Renal pelvis (tissue), 12 donors: ENCODE measurements around the gene LTBP1. TPM values are rescaled to one million over a fixed set of nuclear protein-coding genes. Genes with fewer than 3 reads are reported as not detected.
A peak's percentile ranks its signal among the peaks of the same experiment; 100 is the strongest.
"Not testable (repeated sequence)": the region's sequence is repeated elsewhere in the genome, so short reads cannot be mapped to it uniquely, and the experiment has no call there.

Source experiments
- DNase-seq: peaks from one replicate; pipeline ENCODE4 v3.0.0-alpha.2; 2013
- long read RNA-seq, 16 experiments: transcript quantifications; one replicate each; lab custom pipeline, GENCODE V29; 2026
- polyA plus RNA-seq, 3 donors: library from polyadenylated mRNA; unstranded; fragments of 120-200 nt; gene quantifications; one replicate each; pipeline ENCODE4 v1.2.1, GENCODE V29; 2013; ENCODE audit not compliant: insufficient read length in 3 of 3

The LTBP1 gene
- polyA plus RNA-seq, result 10 to 100 TPM; 69.0 to 86.2 (median 74.6) TPM
- long read RNA-seq, donor 1, full-length matches to known transcripts, result 2 of 15 reads
- long read RNA-seq, donor 1, partial matches to known transcripts, result 13 of 15 reads
- long read RNA-seq, donor 1, other reads (novel, unspliced or antisense), result 0 of 15 reads
- long read RNA-seq, donor 2, full-length matches to known transcripts, result 1 of 47 reads
- long read RNA-seq, donor 2, partial matches to known transcripts, result 46 of 47 reads
- long read RNA-seq, donor 2, other reads (novel, unspliced or antisense), result 0 of 47 reads
- long read RNA-seq, donor 3, partial matches to known transcripts, result 52 of 52 reads
- long read RNA-seq, donor 3, other reads (novel, unspliced or antisense), result 0 of 52 reads
- long read RNA-seq, donor 4, partial matches to known transcripts, result 6 of 6 reads
- long read RNA-seq, donor 4, other reads (novel, unspliced or antisense), result 0 of 6 reads
- long read RNA-seq, donor 5, partial matches to known transcripts, result 7 of 7 reads
- long read RNA-seq, donor 5, other reads (novel, unspliced or antisense), result 0 of 7 reads
- long read RNA-seq, donor 6, full-length matches to known transcripts, result 1 of 29 reads
- long read RNA-seq, donor 6, partial matches to known transcripts, result 28 of 29 reads
- long read RNA-seq, donor 6, other reads (novel, unspliced or antisense), result 0 of 29 reads
- long read RNA-seq, donor 7, partial matches to known transcripts, result 33 of 33 reads
- long read RNA-seq, donor 7, other reads (novel, unspliced or antisense), result 0 of 33 reads
- long read RNA-seq, donor 8, partial matches to known transcripts, result 28 of 28 reads
- long read RNA-seq, donor 8, other reads (novel, unspliced or antisense), result 0 of 28 reads
- long read RNA-seq, donor 9, partial matches to known transcripts, result 53 of 53 reads
- long read RNA-seq, donor 9, other reads (novel, unspliced or antisense), result 0 of 53 reads
- long read RNA-seq, donor 10, partial matches to known transcripts, result 47 of 47 reads
- long read RNA-seq, donor 10, other reads (novel, unspliced or antisense), result 0 of 47 reads
- long read RNA-seq, donor 11, partial matches to known transcripts, result 21 of 21 reads
- long read RNA-seq, donor 11, other reads (novel, unspliced or antisense), result 0 of 21 reads
- long read RNA-seq, donor 12, partial matches to known transcripts, result 52 of 52 reads
- long read RNA-seq, donor 12, other reads (novel, unspliced or antisense), result 0 of 52 reads
- long read RNA-seq, donor 13, partial matches to known transcripts, result 6 of 6 reads
- long read RNA-seq, donor 13, other reads (novel, unspliced or antisense), result 0 of 6 reads
- long read RNA-seq, donor 14, result 0 reads
- long read RNA-seq, donor 15, full-length matches to known transcripts, result 1 of 72 reads
- long read RNA-seq, donor 15, partial matches to known transcripts, result 71 of 72 reads
- long read RNA-seq, donor 15, other reads (novel, unspliced or antisense), result 0 of 72 reads
- long read RNA-seq, donor 16, full-length matches to known transcripts, result 1 of 29 reads
- long read RNA-seq, donor 16, partial matches to known transcripts, result 28 of 29 reads
- long read RNA-seq, donor 16, other reads (novel, unspliced or antisense), result 0 of 29 reads

- peak; percentile 86 for DNase-seq
Measured at GRCh38 chr2:32946314-32947075, at the start of gene LTBP1. Gene LTBP1, plus strand, starts transcription at chr2:32946953. Its CDS starts 372 bp downstream, at chr2:32947325.

- DNase-seq, result no peak
Measured at GRCh38 chr2:32900246-32900973, 46.3 kb upstream of the LTBP1 start.

DNA sequence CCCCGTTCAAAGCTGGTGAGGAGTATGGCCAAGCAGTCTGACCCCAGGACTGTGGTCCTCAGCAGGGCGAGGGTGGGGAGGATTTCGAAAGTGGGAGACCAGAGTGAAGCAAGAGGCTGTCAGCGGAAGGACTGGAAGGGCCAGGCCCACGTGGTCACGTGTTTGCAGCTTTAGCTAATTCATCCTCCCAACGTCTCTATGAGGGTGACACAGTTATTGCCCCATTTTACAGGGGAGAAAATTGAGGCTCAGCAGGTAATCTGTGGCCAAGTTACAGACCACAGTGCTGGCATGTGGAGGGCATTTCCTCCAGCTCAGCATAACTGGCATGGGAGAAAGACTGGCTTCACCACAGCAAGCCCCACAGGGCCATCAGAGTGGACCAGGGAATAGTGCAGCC, 45.4 kb upstream of the LTBP1 start:
- DNase-seq, result no peak

DNA sequence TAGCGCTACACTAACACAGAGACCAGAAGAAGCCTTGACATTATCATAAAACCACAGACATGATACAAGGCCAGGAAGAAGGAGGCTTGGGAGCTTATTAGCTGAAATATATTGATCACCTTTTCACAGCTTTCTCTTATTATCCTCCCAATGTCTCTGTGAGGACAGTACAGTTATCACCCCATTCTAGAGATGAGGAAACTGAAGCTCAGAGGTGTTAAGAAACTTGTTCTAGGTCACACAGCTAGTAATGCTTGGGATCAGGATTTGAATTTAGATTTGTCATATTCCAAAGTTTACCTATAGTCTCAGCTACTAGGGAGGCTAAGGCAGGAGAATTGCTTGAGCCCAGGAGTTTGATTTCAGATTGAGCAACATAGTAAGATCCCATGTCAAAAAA, 44.6 kb upstream of the LTBP1 start:
- no peak for DNase-seq

DNA sequence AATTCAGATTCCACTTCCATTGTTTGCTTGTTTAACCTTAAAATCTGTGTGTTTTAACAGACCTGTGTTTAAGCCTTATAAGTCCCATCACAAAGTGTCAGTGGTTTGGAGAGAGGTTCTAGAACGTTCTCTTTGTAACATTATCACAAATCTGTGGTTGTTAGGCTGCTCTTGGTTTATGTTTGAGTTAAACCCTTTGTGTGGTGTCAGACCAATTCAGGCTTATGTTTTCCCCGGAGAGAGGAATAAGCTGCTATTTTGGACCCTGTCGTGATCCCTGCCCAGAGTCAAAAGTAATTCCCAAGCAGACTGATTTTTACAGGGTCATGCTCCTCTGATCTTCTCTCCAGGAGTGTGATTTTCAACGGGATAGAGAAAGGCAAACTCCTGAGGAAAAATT, 43.8 kb upstream of the LTBP1 start:
- no peak for DNase-seq

- no peak for DNase-seq
Measured at GRCh38 chr2:32904074-32904473, 42.7 kb upstream of the LTBP1 start.

- DNase-seq, result no peak
Measured at GRCh38 chr2:32904751-32905150, 42.0 kb upstream of the LTBP1 start.

GRCh38 chr2:32905270-32905669, 41.5 kb upstream of the LTBP1 start:
- no peak for DNase-seq

- no peak for DNase-seq
Measured at GRCh38 chr2:32910883-32911598, 35.7 kb upstream of the LTBP1 start.

- DNase-seq, result no peak
Measured at GRCh38 chr2:32915694-32916093, 31.1 kb upstream of the LTBP1 start.

DNA sequence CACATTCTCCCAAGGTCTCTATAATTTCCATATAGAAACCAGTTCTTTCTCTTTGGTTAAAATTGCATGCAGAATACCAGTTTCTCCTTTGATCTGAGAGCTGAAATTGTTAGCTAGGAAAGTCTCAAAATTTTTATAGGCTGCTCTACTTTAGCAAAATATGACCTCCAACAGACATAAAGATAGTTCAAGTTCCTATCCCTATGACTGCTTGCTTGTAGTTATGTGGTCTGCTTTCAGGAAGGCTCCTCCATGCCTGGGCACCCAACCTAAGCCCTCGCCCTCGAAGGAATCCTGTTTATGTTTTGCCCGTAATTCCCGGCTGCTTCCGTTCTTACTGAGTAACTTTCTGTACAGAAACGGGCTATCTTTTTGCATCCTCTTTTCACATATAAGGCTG, 28.0 kb upstream of the LTBP1 start:
- DNase-seq, result no peak

GRCh38 chr2:32919901-32920300, 26.9 kb upstream of the LTBP1 start:
- DNase-seq, result not testable (repeated sequence)

DNA sequence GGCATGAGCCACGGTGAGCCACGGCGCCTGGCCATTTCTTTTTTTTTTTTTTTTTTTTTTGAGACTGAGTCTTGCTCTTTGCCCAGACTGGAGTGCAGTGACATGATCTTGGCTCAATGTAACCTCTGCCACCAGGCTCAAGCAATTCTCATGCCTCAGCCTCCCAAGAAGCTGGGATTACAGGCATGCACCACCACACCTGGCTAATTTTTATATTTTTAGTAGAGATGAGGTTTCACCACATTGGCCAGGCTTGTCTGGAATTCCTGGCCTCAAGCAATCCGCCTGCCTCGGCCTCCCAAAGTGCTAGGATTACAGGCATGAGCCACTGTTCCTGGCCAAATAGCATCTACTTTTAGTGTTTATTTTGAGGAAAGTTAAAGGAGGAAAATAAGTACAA, 25.3 kb upstream of the LTBP1 start:
- not testable (repeated sequence) for DNase-seq

GRCh38 chr2:32922501-32922900, 24.3 kb upstream of the LTBP1 start:
- no peak for DNase-seq

- no peak for DNase-seq
Measured at GRCh38 chr2:32923109-32923508, 23.6 kb upstream of the LTBP1 start.

GRCh38 chr2:32925283-32925815, 21.4 kb upstream of the LTBP1 start:
- DNase-seq, result no peak

DNA sequence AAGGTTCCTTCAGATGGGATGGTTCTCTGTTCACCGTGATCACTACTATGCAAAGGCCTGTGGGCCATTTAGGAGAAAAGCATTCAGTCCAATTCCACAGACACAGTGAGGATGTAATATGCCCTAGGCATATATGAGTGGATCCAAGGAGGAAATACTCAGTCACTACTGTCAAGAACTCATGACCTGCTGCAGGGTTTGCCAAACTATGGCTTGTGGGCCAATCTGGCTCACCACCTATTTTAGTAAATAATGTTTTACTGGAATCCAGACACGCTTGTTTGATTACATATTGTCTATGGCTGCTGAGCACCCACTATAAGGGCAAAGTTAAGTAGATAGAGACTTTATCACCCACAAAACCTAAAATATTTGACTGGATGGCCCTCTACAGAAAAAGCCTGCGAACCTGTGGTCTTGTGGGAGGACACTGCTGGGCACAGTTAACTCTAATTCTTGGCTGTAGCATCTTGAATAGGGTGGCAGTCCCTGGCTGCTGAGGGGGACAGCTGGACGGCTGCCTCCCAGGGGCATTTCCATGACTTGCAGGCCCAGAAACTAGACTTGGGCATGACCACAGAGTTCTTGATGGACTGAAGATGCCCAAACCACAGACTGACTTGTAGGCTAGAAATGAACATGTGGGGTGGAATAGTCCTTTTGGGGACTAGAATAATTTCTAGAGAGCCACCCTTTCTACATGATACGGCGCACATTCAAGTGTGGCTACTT, 20.6 kb upstream of the LTBP1 start:
- DNase-seq, result no peak

DNA sequence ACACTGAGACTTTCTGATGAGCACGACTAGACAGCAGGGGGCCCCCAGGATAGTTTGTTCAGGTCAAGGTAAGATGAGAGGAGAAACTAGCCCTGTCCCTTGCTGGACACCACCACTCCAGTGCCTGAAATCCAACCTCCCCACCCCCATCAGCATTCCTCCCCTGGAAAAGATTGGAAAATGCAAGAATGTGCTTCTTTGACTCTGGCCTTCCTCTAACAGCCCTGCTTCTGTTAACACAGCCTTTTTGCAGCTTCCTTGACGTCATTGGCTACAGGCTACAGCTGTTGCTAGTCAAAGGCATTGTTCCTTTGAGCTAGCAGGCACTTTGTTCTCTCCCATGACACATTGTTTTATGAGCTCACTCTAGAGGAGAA, 20.1 kb upstream of the LTBP1 start:
- DNase-seq, result peak; percentile 73
